Uterus (tissue), 4 donors: ENCODE results near the gene HVCN1. TPM values are rescaled to one million over a fixed set of nuclear protein-coding genes. Genes with fewer than 3 reads are reported as not detected.
"Not testable (repeated sequence)": the region's sequence is repeated elsewhere in the genome, so short reads cannot be mapped to it uniquely, and the experiment has no call there.

Experiments
- DNase-seq, 2 donors: peaks; one replicate each; pipeline ENCODE4 v3.0.0-alpha.2; 2019 to 2020
- H3K27ac ChIP-seq, 2 donors: fragments of 200-600 bp; sonication (generic); 1 replicate in 1 of 2; 2 replicates in 1 of 2; pipeline ENCODE4 v1.5.1; 2016 to 2018
- H3K27me3 ChIP-seq, 2 donors: fragments of 200-600 bp; sonication (generic); one replicate each; pipeline ENCODE4 v1.5.1; 2018 to 2019; ENCODE audit warnings: control low read depth in 1 of 2
- H3K36me3 ChIP-seq, 2 donors: fragments of 200-600 bp; sonication (generic); one replicate each; pipeline ENCODE4 v1.5.1; 2019; ENCODE audit warnings: control low read depth in 1 of 2
- H3K4me1 ChIP-seq, 2 donors: fragments of 200-600 bp; sonication (generic); one replicate each; pipeline ENCODE4 v1.5.1; 2018 to 2019; ENCODE audit warnings: control low read depth in 1 of 2
- H3K4me3 ChIP-seq, 2 donors: fragments of 200-600 bp; sonication (generic); 1 replicate in 1 of 2; 2 replicates in 1 of 2; pipeline ENCODE4 v1.5.1; 2018 to 2019; ENCODE audit warnings: mild to moderate bottlenecking in 1 of 2
- H3K9me3 ChIP-seq, 2 donors: fragments of 200-600 bp; sonication (generic); one replicate each; pipeline ENCODE4 v1.5.1; 2019; ENCODE audit warnings: control low read depth in 1 of 2
- POLR2A ChIP-seq, 2 donors: fragments of 450-650 bp; IDR thresholded peaks; one replicate each; pipeline ENCODE4 v1.6.1; 2016; ENCODE audit warnings: antibody characterized with exemption in 2 of 2, mild to moderate bottlenecking in 1 of 2, moderate library complexity in 1 of 2
- intact Hi-C: fragments of 100-400 bp; cut with DNase I; formaldehyde crosslinking; loops from one replicate; pipeline ENCODE4 v1.15.1; 2023; ENCODE audit warnings: low total_unique reads
- total RNA-seq, 4 donors: library from RNA; depleted of rRNA in 3 of 4; stranded (reverse); fragments of >200 nt in 3 of 4; gene quantifications; one replicate each; pipeline versions ENCODE4 v1.1.0 to v1.2.4, GENCODE V29; 2014 to 2023
- TF ChIP-seq, protein P1 (sequence below), 4 experiments: fragments of 200-600 bp in 2 of 4; fragments of 450-650 bp in 2 of 4; sonication (generic) in 2 of 4; IDR thresholded peaks; one replicate each; pipeline ENCODE4 v1.5.1; 2016 to 2019; ENCODE audit warnings: antibody characterized with exemption in 4 of 4, mild to moderate bottlenecking in 2 of 4, moderate library complexity in 1 of 4
- donor health status: DM: yes; HTN: yes; CAD: no.

HVCN1 gene, protein sequence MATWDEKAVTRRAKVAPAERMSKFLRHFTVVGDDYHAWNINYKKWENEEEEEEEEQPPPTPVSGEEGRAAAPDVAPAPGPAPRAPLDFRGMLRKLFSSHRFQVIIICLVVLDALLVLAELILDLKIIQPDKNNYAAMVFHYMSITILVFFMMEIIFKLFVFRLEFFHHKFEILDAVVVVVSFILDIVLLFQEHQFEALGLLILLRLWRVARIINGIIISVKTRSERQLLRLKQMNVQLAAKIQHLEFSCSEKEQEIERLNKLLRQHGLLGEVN
- 10 to 100 TPM in 3 of 4 donors, 1 to 10 TPM in 1; 3.8 to 18.1 (median 14.0) TPM for total RNA-seq

DNA sequence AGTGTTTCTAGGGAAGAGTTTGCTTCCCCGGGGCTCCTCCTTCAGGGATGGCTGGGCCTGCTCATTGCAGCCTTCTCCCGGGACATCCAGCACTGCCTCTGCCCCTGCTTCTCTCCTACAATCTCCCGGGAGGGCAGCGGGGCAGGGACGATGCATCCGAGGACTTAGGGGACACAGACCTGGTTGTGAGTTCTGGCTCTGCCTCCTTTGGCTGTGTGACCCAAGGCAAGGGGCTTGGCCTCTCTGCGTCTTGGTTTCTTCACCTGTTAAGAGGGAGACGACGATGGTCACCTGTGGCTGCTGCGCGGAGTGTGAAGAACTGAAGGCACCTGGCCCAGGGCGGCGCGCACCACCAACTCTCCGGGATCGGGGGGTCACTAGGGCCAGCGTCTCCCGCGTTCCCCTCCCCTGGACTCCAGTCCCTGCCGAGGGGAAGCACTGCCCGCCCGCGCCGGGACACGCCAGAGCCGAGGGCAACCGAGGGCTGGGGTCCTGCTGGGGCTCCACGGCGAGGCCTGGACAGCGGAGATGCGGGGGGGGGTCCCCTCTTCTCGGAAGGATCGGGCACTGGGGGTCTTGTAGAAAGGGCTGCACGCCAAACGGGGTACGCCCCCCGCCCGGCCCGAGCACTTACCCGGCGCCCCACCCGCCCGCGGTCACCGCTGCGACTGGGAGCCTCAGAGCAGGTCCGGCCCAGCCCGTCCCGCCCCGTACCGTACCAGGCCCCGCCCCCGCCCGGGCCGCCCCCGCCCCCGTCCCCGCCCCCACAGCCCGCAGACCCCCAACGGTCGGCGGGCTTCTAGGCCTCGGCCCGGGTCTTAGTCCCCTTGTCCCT lies at the start of gene HVCN1:
HVCN1 (minus strand) TSS at position 670 of the 835 bp plus-strand sequence. CDS start 5,870 bp downstream, outside the sequence.
- intact Hi-C loops = no loop called here
- Histone ChIP-seq H3K4me3 (peak within 1 kb of the TSS; percentile 58 to 66), H3K36me3 (no peaks in the 10 kb centered on the region), H3K9me3 (no peaks in the 10 kb centered on the region), H3K27me3 (no peaks in the 10 kb centered on the region), H3K4me1 (no peaks in the 10 kb centered on the region), H3K27ac (peak within 1 kb of the TSS; percentile 82 to 85)
- TF ChIP-seq, protein P1, sequence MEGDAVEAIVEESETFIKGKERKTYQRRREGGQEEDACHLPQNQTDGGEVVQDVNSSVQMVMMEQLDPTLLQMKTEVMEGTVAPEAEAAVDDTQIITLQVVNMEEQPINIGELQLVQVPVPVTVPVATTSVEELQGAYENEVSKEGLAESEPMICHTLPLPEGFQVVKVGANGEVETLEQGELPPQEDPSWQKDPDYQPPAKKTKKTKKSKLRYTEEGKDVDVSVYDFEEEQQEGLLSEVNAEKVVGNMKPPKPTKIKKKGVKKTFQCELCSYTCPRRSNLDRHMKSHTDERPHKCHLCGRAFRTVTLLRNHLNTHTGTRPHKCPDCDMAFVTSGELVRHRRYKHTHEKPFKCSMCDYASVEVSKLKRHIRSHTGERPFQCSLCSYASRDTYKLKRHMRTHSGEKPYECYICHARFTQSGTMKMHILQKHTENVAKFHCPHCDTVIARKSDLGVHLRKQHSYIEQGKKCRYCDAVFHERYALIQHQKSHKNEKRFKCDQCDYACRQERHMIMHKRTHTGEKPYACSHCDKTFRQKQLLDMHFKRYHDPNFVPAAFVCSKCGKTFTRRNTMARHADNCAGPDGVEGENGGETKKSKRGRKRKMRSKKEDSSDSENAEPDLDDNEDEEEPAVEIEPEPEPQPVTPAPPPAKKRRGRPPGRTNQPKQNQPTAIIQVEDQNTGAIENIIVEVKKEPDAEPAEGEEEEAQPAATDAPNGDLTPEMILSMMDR (IDR thresholded peaks at IDR 0.05) = no peak
- TF ChIP-seq POLR2A (IDR thresholded peaks at IDR 0.05) = no peak
- peak; percentile 56 to 64 for DNase-seq

DNA sequence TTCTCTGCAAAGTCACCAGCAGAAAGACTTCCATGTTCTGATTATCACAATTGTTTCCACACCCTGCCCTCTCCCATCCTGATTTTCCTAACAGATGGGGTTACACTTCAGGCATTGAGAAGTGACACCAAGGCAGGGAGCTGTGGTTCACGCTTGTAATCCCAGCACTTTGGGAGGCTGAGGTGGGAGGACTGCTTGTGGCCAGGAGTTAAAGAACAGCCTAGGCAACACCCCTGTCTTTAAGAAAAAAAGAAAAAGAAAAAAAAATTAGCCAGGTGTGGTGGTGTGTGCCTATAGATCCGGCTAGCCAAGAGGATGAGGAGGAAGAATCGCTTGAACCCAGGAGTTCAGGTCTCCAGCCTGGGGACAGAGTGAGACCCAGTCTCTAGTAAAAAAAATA lies 48.6 kb upstream of the HVCN1 start:
- DNase-seq = no peak
- Histone ChIP-seq H3K4me1 (peaks cover 8 to 15% of the 10 kb centered on the region in 2 donors), H3K4me3 (no peak overlapping the region), H3K36me3 (no peaks in the 10 kb centered on the region), H3K27me3 (no peaks in the 10 kb centered on the region), H3K27ac (no peak overlapping the region), H3K9me3 (no peaks in the 10 kb centered on the region)
- intact Hi-C loops = no loop called here
- TF ChIP-seq POLR2A (IDR thresholded peaks at IDR 0.05) = no peak
- TF ChIP-seq, protein P1 (IDR thresholded peaks at IDR 0.05) = no peak

DNA sequence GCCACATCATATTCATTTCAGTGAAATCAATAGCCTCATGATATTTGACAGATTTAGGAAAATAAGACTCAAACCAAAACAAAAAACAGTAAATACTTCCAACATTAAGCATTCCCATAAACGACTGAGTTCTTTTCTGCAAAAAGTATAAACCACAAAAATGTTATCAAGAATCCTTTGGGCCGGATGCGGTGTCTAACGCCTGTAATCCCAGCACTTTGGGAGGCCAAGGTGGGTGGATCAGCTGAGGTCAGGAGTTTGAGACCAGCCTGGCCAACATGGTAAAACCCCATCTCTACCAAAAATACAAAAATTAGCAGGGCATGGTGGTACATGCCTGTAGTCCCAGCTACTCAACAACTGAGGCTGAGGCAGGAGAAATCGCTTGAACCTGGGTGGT lies 48.1 kb upstream of the HVCN1 start:
- H3K27ac ChIP-seq = not testable (repeated sequence)

DNA sequence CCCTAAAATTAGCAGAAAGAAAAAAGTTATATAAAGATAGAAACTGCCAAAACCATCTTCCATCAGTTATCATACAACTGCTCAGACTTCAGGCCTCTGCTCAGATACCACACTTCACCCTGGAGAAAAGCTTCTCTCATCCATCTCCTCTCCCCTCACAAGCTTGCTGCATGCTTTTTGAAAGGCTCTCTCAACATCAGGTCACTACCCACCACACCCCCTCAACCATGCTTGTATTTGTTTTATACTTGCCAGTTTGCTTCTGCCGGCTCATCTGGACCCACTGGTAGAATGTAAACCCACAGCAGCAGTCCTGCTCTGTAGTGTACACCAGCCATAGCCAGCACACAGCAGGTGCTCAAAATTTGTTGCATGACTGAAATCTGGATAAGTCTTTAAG lies 45.0 kb upstream of the HVCN1 start:
- H3K9me3 ChIP-seq = no peaks in the 10 kb centered on the region
- no peak overlapping the region for H3K27ac ChIP-seq
- DNase-seq = no peak
- intact Hi-C loops = no loop called here
- TF ChIP-seq, protein P1 (IDR thresholded peaks at IDR 0.05) = no peak
- TF ChIP-seq POLR2A (IDR thresholded peaks at IDR 0.05) = no peak
- H3K27me3 ChIP-seq = no peaks in the 10 kb centered on the region
- H3K4me3 ChIP-seq = no peak overlapping the region
- H3K4me1 ChIP-seq = peaks cover 10 to 17% of the 10 kb centered on the region in 2 donors
- no peaks in the 10 kb centered on the region for H3K36me3 ChIP-seq

More for the DNA sequence above, 48.1 kb upstream of the HVCN1 start:
- peaks cover 10 to 17% of the 10 kb centered on the region in 2 donors for H3K4me1 ChIP-seq
- H3K36me3 ChIP-seq, H3K4me3 ChIP-seq, intact Hi-C loops, H3K9me3 ChIP-seq, H3K27me3 ChIP-seq, DNase-seq: not testable (repeated sequence)

DNA sequence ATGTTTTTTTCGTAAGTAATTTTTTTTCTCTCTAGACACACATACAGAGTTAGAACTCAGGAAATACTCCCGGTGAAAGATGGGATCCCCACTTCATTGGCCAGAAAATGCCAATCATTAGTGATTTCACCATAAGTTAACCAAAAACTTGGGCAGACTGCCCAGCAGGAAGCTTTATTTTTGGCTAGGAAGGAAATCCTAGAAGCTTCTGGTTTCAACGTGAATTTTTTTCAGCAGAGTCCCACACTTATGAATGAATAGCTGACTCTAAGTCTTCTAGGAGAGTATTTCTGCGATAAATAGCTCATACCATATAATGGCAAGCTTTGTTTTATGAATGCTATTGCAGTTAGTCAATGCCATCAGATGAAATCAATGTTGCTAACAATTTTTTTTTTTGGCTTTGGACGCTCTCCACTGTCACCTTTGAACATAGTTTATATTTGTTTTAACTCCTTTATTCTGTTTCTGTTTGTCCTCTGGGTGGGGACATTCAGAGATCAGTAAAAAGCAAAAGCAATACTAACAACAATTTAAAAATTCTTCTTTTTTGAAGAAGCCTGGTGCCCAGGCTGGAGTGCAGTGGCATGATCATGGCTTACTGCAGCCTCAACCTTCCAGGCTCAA lies 44.3 kb upstream of the HVCN1 start:
- Histone ChIP-seq H3K36me3 (no peaks in the 10 kb centered on the region), H3K27ac (peak overlapping the region in 1 of 2 donors; percentile 4), H3K9me3 (no peaks in the 10 kb centered on the region), H3K4me3 (no peak overlapping the region), H3K27me3 (no peaks in the 10 kb centered on the region), H3K4me1 (peaks cover 10 to 17% of the 10 kb centered on the region in 2 donors)
- intact Hi-C loops = no loop called here
- no peak for DNase-seq
- TF ChIP-seq, protein P1 (IDR thresholded peaks at IDR 0.05) = no peak
- TF ChIP-seq POLR2A (IDR thresholded peaks at IDR 0.05) = no peak
